Smooth muscle cell (in vitro differentiated cells): ENCODE results near the gene BHLHE23. TPM values are rescaled to one million over a fixed set of nuclear protein-coding genes. Genes with fewer than 3 reads are reported as not detected.

Experiments used
- DNase-seq: peaks from one replicate; lab custom pipeline; 2025; ENCODE audit not compliant: unreplicated experiment; lab: John Stamatoyannopoulos, UW
- H2AFZ ChIP-seq: fragments of 200-600 bp; sonication (generic); 2 replicates; pipeline ENCODE4 v1.6.0; 2016; ENCODE audit warnings: antibody characterized with exemption, low read depth, mild to moderate bottlenecking
- H3F3A ChIP-seq: fragments of 200-600 bp; sonication (generic); 2 replicates; pipeline ENCODE4 v1.6.0; 2017; ENCODE audit warnings: antibody characterized with exemption, low read depth
- H3K27ac ChIP-seq: fragments of 200-600 bp; sonication (generic); 2 replicates; pipeline ENCODE4 v1.5.1; 2016; ENCODE audit warnings: low read depth, mild to moderate bottlenecking
- H3K27me3 ChIP-seq: fragments of 200-600 bp; sonication (generic); 2 replicates; pipeline ENCODE4 v1.6.1; 2016; ENCODE audit warnings: low read depth, mild to moderate bottlenecking
- H3K36me3 ChIP-seq: fragments of 200-600 bp; sonication (generic); 2 replicates; pipeline ENCODE4 v1.5.1; 2016; ENCODE audit warnings: low read depth
- H3K4me1 ChIP-seq: fragments of 200-600 bp; sonication (generic); 2 replicates; pipeline ENCODE4 v1.5.1; 2016; ENCODE audit warnings: low read depth
- H3K4me2 ChIP-seq: fragments of 200-600 bp; sonication (generic); 2 replicates; pipeline ENCODE4 v1.6.0; 2016; ENCODE audit warnings: mild to moderate bottlenecking
- H3K4me3 ChIP-seq: fragments of 200-600 bp; sonication (generic); 2 replicates; pipeline ENCODE4 v1.5.1; 2016; ENCODE audit warnings: mild to moderate bottlenecking
- H3K79me2 ChIP-seq: fragments of 200-600 bp; sonication (generic); 2 replicates; pipeline ENCODE4 v1.6.0; 2016; ENCODE audit warnings: low read depth, mild to moderate bottlenecking
- H3K9ac ChIP-seq: fragments of 200-600 bp; sonication (generic); 2 replicates; pipeline ENCODE4 v1.6.0; 2016; ENCODE audit warnings: low read depth
- H3K9me3 ChIP-seq: fragments of 200-600 bp; sonication (generic); replicated peaks from 2 replicates; pipeline ENCODE4 v1.5.1; 2016; ENCODE audit warnings: low read depth
- H4K20me1 ChIP-seq: fragments of 200-600 bp; sonication (generic); 2 replicates; pipeline ENCODE4 v1.6.0; 2016; ENCODE audit warnings: low read depth
- WGBS: methylation state at CpG from one replicate; pipeline ENCODE4 v1.1.7; 2016; ENCODE audit warnings: low lambda C conversion rate; 5-methylcytosine and 5-hydroxymethylcytosine counted together
- polyA plus RNA-seq: library from polyadenylated mRNA; unstranded; fragments of >200 nt; fragmentation: Nextera tagmentation; extraction: Ambion mirVana; gene quantifications from 2 replicates; pipeline ENCODE4 v1.2.1, GENCODE V29; 2016
- total RNA-seq: library from RNA; depleted of rRNA; stranded (reverse); fragments of >200 nt; gene quantifications from 2 replicates; pipeline ENCODE4 v1.2.3, GENCODE V29; 2014
- TF ChIP-seq, protein P1 (sequence below): fragments of 200-600 bp; sonication (generic); IDR thresholded peaks from 2 replicates; pipeline ENCODE4 v1.5.1; 2017; ENCODE audit warnings: borderline replicate concordance, mild to moderate bottlenecking, antibody characterized with exemption; ENCODE audit not compliant: insufficient read depth, poor library complexity, severe bottlenecking

Gene BHLHE23
- total and polyA plus RNA-seq, 2 experiments from 2014 or later: not detected

DNA sequence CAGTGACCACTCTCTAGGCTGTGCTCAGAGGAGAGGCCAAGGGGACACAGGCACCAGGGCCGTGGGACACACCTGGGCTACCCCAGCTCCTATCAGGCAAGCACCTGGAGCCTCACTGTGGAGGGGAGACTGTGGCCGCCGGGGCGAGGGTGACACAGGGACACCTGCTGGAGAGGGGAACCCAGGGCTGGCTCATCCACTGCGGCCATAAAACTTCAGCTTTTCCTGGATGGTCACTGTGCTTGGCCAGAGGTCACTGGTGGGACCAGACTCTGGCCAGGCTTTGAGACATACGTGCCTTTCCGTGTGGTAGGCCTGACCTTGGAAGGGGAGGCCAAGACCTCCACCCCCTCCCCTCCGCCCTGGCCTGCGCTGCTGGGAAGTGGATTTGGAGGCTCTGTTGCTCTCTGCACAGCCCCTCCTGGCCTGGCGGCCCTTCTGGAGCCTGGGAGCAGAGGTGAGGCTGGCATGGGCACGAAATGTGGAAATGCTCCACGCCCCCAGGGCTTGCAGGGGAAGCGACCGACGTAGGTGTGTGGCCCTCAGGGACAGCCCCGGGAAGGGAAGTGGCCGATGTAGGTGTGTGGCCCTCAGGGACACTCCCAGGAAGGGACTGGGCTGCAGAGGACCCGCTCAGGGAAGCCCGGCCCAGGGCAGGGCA lies 42.9 kb upstream of the BHLHE23 start:
- Histone ChIP-seq H3F3A (no peaks in the 10 kb centered on the region), H3K4me1 (no peaks in the 10 kb centered on the region), H3K27me3 (no peaks in the 10 kb centered on the region), H3K27ac (no peak overlapping the region), H3K79me2 (no peaks in the 10 kb centered on the region), H2AFZ (no peak overlapping the region), H3K36me3 (no peaks in the 10 kb centered on the region), H3K9ac (no peak overlapping the region), H3K4me3 (no peak overlapping the region), H3K9me3 (no peaks in the 10 kb centered on the region), H4K20me1 (no peaks in the 10 kb centered on the region), H3K4me2 (no peak overlapping the region)
- no peak for DNase-seq
- WGBS: 88% methylated on average over 19 of the region's 19 CpGs
- TF ChIP-seq, protein P1, sequence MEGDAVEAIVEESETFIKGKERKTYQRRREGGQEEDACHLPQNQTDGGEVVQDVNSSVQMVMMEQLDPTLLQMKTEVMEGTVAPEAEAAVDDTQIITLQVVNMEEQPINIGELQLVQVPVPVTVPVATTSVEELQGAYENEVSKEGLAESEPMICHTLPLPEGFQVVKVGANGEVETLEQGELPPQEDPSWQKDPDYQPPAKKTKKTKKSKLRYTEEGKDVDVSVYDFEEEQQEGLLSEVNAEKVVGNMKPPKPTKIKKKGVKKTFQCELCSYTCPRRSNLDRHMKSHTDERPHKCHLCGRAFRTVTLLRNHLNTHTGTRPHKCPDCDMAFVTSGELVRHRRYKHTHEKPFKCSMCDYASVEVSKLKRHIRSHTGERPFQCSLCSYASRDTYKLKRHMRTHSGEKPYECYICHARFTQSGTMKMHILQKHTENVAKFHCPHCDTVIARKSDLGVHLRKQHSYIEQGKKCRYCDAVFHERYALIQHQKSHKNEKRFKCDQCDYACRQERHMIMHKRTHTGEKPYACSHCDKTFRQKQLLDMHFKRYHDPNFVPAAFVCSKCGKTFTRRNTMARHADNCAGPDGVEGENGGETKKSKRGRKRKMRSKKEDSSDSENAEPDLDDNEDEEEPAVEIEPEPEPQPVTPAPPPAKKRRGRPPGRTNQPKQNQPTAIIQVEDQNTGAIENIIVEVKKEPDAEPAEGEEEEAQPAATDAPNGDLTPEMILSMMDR: no peak

DNA sequence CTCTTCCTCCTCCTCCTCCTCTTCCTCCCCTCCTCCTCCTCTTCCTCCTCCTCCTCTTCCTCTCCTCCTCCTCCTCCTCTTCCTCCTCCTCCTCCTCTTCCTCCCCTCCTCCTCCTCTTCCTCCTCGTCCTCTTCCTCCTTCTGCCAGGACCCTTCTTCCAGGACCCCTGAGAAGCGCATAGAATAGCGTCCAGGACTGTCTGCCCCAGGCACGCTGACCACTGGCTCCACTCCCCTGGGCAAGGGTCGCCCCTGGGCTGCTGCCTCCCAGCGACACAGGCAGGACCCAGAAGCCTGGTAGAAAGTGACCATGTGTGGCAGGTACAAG lies 42.4 kb upstream of the BHLHE23 start:
- Histone ChIP-seq H4K20me1 (no peaks in the 10 kb centered on the region), H3K27me3 (no peaks in the 10 kb centered on the region), H3K36me3 (no peaks in the 10 kb centered on the region), H3K4me3 (no peak overlapping the region), H3K9ac (no peak overlapping the region), H3K9me3 (no peaks in the 10 kb centered on the region), H3K79me2 (no peaks in the 10 kb centered on the region), H3F3A (no peaks in the 10 kb centered on the region), H2AFZ (no peak overlapping the region), H3K4me2 (no peak overlapping the region), H3K4me1 (no peaks in the 10 kb centered on the region), H3K27ac (no peak overlapping the region)
- WGBS: 93% methylated on average over 5 of the region's 6 CpGs
- TF ChIP-seq, protein P1: no peak
- DNase-seq: no peak

DNA sequence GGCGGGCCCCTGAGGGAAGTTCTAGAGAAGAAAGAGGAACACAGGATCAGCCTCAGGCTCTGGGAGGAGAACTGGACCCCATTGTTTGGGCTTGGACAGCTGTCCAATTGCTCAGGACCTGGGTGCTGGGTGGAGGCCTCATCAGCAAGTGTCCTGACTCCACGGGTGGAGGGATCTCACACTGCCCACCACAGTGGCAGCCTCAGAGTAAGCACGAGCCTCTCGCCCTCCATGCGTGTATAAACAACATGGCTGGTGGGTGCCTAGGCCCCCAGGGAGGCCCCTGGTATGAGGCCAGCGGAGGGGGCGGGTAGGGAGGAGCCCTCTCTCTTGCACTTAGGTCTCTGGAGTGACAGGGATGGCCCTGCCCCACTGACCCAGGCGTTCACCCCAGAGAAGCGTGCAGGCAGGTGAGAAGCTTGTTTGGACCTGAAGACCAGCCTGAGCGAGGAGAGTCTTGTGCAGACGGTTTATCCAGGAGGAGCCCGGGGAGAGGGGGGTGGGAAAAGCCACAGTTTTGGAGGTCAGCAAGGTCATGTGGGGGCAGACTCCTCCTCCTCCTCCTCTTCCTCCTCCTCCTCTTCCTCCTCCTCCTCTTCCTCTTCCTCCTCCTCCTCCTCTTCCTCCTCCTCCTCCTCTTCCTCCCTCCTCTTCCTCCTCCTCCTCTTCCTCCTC lies 41.9 kb upstream of the BHLHE23 start:
- Histone ChIP-seq H3K27me3 (no peaks in the 10 kb centered on the region), H4K20me1 (no peaks in the 10 kb centered on the region), H3K4me1 (no peaks in the 10 kb centered on the region), H3K4me2 (no peak overlapping the region), H3K4me3 (no peak overlapping the region), H3K9me3 (no peaks in the 10 kb centered on the region), H3K9ac (no peak overlapping the region), H3K27ac (no peak overlapping the region), H3K79me2 (no peaks in the 10 kb centered on the region), H2AFZ (no peak overlapping the region), H3F3A (no peaks in the 10 kb centered on the region), H3K36me3 (no peaks in the 10 kb centered on the region)
- TF ChIP-seq, protein P1: no peak
- DNase-seq: no peak
- 90% methylated on average over 12 of the region's 12 CpGs for WGBS

DNA sequence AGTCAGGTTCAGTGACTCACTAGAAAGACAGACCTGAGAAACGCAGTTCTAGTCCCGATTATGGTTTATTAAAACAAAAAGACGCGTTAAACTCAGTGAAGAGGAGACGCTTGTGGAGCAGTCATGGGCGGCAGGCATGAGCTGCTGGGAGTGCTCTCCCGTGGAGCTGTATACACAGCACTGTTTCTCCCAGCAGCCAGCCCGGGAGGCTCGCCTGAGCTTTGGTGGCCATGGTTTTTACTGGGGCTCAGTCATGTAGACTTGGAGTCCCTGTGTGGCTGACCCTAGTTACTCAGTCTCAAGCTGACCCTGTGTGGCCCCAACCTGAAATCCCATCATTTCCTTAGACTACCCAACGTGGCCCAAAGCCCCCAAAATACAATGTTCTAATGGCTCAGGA lies 41.2 kb upstream of the BHLHE23 start:
- WGBS: 91% methylated on average over 10 of the region's 10 CpGs
- H3K79me2 ChIP-seq: no peaks in the 10 kb centered on the region
- TF ChIP-seq, protein P1: no peak
- no peak overlapping the region for H2AFZ ChIP-seq
- no peak overlapping the region for H3K27ac ChIP-seq
- H3K27me3 ChIP-seq: peaks cover under 1% of the 10 kb centered on the region
- no peak overlapping the region for H3K9ac ChIP-seq
- no peak for DNase-seq
- H3K4me1 ChIP-seq: no peaks in the 10 kb centered on the region
- no peaks in the 10 kb centered on the region for H3F3A ChIP-seq
- H3K4me2 ChIP-seq: no peak overlapping the region
- no peaks in the 10 kb centered on the region for H3K36me3 ChIP-seq
- no peaks in the 10 kb centered on the region for H4K20me1 ChIP-seq
- H3K4me3 ChIP-seq: no peak overlapping the region
- no peaks in the 10 kb centered on the region for H3K9me3 ChIP-seq
